Measurements from ENCODE around the gene ABHD2. TPM values are rescaled to one million over a fixed set of nuclear protein-coding genes. Genes with fewer than 3 reads are reported as not detected.
A peak's percentile ranks its signal among the peaks of the same experiment; 100 is the strongest.
"Not testable (repeated sequence)": the region's sequence is repeated elsewhere in the genome, so short reads cannot be mapped to it uniquely, and the experiment has no call there.

ABHD2 gene
- total RNA-seq, 1 donor from 2014 or later = 61.1 TPM

- no peak for DNase-seq (ENCODE audit: low read depth)
Observed at GRCh38 chr15:89217686-89218376, 129.6 kb downstream of the ABHD2 start.

DNA sequence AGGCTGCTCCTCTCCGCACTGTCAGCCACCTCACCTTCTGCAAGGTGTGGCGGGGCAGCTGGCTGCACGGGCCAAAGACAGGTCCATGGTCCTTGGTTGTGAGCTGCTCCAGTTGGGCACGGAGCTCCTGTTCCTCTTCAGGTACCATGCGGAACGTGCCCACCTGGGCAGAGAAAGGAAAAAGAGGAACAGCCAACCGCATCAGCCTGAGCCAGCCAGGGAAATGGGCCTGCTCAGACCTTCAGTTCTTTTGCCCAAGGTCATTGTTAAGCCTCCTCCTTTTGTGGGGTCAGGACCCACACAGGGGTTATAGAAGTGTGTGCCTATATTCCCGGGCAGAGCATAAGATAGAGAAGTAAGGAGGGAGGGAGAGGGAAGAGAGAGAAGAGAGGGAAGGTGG is 130.3 kb downstream of the ABHD2 start:
- no peak for DNase-seq (ENCODE audit: low read depth)

GRCh38 chr15:89221543-89221942 is 133.3 kb downstream of the ABHD2 start, which contains the start of gene RLBP1:
TSS of gene RLBP1 (minus strand) at chr15:89221579. CDS start at chr15:89218975, 2,604 bp downstream.
- no peak for DNase-seq (ENCODE audit: low read depth)

DNA sequence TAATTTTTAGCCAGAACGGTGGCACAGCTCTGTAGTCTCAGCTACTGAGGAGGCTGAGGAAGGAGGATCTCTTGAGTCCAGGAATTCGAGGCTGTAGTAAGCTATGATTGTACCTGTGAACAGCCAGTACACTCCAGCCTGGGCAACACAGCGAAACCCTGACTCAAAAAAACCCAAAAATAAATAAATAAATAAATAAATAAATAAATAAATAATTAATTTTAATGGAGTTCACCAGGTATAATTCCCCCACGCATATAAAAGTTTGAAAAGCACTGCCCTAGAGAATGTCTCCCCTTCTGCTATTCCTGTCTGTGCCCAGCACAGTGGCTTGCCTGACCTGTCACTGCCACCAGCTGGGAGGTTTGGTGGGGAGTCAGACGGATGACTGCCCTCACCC is 137.3 kb downstream of the ABHD2 start:
- no peak for DNase-seq (ENCODE audit: low read depth)

- no peak for DNase-seq (ENCODE audit: low read depth)
Observed at GRCh38 chr15:89226359-89227221, 138.3 kb downstream of the ABHD2 start.

DNA sequence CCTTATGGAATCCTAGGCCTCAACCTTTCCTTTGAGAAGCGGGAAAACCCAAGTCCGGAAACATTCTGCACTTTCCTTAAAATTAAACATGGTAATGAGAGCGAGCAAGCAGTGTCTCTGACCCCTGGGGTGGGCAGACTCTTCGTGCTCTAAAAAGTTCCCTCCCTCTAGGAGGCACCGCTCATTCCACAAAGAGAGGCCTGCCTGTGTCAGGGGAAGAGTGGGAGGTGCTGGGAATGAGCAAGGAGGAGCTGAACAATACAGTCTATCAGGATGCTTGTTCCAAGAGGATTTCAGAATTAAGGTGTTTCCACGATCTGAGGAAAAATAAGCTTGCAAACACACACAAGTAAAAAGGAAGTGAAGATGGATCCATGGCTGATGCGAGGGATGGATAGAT is 139.2 kb downstream of the ABHD2 start:
- DNase-seq (ENCODE audit: low read depth) = no peak

DNA sequence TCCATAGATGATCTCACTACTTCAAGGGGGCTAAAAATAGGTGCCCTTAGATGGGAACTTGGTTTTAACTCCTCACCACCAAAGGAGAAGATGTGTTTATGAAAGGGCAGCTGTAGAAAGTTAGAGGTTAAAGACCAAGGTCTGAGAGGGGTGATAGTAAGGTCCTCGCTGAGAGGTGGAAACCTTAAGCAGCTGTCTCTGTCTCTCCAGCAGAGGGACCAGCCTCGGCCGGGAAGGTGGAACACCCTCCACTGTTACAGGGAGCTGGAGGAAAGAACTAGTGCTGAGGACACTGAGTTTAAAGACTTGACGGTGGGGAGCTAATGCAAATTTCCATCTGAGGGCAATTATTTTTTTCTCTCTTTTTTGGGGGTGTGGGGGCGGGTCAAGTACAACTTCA is 142.0 kb downstream of the ABHD2 start:
- DNase-seq (ENCODE audit: low read depth) = peak; percentile 50

- no peak for DNase-seq (ENCODE audit: low read depth)
Observed at GRCh38 chr15:89231832-89232231, 143.6 kb downstream of the ABHD2 start.

DNA sequence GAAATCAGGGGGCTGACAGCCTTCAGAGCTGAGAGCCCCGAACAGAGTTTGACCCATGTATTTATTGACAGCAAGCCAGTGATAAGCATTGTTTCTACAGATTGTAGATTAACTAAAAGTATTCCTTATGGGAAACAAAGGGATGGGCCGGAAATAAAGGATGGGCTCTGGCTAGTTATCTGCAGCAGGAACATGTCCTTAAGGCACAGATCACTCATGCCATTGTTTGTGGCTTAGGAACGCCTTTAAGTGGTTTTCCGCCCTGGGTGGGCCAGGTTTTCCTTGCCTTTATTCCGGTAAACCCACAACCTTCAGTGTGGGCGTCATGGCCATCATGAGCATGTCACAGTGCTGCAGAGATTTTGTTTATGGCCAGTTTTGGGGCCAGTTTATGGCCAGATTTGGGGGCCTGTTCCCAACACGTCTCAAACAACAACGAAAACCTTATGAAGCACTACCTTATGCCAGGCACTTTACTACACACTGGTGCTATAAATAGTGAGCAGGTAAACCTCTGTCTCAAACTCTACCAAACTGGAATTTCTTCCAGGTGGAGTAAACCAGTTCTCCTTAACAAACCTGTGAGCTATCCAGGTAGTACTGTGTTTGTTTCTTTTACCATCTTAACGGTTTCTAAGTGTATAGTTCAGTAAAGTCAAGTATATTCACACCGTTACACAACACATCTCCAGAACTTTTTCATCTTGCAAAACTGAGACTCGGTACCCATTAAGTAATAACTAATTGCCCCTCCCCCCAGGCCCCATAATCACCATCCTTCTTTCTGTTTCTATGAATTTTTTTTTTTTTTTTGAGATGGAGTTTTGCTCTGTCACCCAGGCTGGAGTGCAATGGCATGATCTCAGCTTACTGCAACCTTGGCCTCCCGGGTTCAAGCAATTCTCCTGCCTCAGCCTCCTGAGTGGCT is 151.9 kb downstream of the ABHD2 start:
- DNase-seq (ENCODE audit: low read depth) = not testable (repeated sequence)

GRCh38 chr15:89243046-89243690 is 154.9 kb downstream of the ABHD2 start:
- DNase-seq (ENCODE audit: low read depth) = no peak

- peak; percentile 96 for DNase-seq (ENCODE audit: low read depth)
Observed at GRCh38 chr15:89243691-89244573, 155.7 kb downstream of the ABHD2 start, which contains the start of gene FANCI. TSS of gene FANCI (plus strand) at chr15:89243979. CDS start at chr15:89247648, 3,669 bp downstream.

DNA sequence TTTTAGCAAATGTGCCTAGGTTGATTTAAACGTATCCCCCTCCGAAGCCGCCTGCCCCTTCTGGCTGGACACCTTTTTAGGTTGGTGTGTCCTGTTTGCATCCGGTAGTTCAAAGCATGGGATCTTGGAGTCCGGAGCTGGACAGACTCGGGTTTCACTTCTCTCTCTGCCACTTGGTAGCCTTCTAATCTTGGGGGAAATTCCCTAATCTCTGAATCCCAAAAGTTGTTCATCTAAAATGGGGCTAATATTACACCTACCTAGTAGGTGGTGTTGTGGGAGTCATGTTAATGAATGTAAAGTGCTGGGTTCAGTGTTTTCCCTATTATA is 156.3 kb downstream of the ABHD2 start:
- DNase-seq (ENCODE audit: low read depth) = peak; percentile 2

DNA sequence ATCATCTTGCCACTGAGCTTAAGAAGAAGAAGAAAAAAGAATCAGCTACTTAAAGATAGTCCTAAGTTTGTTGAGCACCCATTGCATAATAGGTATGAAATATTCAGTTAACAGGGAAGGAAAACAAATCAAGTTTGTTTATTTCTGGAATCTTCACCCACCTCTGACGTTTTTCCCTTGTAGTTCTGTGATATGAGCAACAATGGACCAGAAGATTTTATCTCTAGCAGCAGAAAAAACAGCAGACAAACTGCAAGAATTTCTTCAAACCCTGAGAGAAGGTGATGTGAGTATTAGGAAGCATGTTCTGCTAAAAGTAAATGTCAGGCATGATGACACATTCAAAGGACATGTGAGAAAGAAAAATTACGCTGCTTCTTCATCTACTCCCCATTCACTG is 159.2 kb downstream of the ABHD2 start:
- DNase-seq (ENCODE audit: low read depth) = no peak

DNA sequence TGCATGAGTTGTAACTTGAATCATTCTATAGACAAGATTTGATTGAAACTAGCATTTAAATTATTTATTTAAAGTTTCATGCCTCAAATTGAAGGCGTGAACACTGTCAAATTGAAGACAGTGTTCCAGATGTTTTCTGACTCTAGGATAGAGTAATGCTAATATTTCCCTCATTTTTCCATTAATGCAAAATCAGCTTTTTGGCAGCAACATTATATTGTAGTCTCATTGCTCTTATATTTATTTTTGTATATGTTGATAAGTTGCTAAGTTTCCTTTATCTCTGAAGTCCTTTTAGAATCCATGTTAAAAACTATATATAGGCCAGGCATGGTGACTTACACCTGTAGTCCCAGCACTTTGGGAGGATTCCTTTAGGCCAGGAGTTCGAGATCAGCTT is 160.3 kb downstream of the ABHD2 start:
- no peak for DNase-seq (ENCODE audit: low read depth)

DNA sequence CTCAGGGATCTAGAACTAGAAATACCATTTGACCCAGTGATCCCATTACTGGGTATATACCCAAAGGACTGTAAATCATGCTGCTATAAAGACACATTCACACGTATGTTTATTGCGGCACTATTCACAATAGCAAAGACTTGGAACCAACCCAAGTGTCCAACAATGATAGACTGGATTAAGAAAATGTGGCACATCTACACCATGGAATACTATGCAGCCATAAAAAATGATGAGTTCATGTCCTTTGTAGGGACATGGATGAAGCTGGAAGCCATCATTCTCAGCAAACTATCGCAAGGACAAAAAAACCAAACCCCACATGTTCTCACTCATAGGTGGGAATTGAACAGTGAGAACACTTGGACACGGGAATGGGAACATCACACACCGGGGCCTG is 161.9 kb downstream of the ABHD2 start:
- not testable (repeated sequence) for DNase-seq (ENCODE audit: low read depth)

Other genes starting within 250 kb of the ABHD2 start
- 8.7 and 11.9 TPM in 2 replicates for gene HAPLN3, start 192.9 kb upstream of the ABHD2 start, total RNA-seq
- 149 and 193 TPM in 2 replicates for gene MFGE8, start 175.1 kb upstream of the ABHD2 start, total RNA-seq
- gene RLBP1, start 133.1 kb downstream of the ABHD2 start, total RNA-seq = not detected in 2 replicates
- gene FANCI, start 155.5 kb downstream of the ABHD2 start, total RNA-seq = 2.0 and 2.1 TPM in 2 replicates
- 108 and 113 TPM in 2 replicates for gene POLG, start 246.4 kb downstream of the ABHD2 start, total RNA-seq

Data from myocyte (in vitro differentiated cells).